Measurements from ENCODE around the gene TBC1D24. TPM values are rescaled to one million over a fixed set of nuclear protein-coding genes. Genes with fewer than 3 reads are reported as not detected.

Gene TBC1D24
- total and polyA plus RNA-seq, 9 of the 15 experiments (the other 6 are each of a cell fraction or from before 2014, with no cell fraction given) = 1.7 to 22.6 (median 7.2) TPM

DNA sequence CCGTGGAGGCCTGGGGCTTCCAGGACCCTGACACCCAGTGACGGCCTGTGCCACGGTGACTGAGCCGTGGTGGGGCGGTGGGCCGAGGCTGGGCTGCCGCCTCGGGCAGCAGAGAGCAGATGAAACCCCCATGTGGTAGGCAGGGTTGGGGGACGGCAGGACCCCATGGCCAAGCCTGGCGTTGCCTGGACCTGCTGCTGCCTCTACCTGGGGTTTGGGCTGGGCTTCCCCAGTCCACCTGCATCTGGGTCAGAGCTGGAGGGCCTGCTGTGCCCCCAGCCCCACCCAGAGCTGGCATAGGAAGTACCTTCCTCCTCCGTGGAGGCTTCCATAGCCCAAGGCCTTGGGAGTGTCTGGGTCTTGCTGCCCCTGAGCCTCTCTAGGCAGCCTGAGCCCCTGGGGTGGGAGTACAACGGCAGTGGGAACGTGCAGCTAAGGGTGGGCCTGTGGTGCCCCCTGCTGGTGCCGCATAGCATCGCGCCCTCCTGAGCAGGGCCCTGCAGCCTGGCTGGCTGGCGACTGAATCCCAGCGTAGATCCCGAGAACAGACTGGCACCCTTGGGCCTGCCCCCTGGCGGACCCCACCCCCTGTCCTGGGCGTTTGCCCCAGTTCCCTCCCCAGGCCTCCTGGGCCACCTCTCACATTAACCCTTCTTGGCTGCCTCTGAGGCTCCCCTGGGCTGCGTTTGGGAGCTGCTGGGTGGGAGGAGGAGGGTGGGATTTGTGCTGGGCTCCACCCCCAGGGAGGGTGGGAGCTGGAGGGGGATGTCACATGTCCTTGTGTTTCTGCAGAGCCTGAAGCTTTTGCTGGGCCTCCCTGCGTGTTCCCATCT is 26.2 kb downstream of the TBC1D24 start (continued):
- TF ChIP-seq ETV1 (tag; conservative IDR thresholded peaks at IDR 0.05; ENCODE audit: low read depth) (no peak), NR3C1 (CRISPR knock-in tag; IDR thresholded peaks at IDR 0.05) (no peak), ZNF146 (CRISPR knock-in tag; IDR thresholded peaks at IDR 0.05; ENCODE audit: unreplicated experiment) (no peak), KHSRP (IDR thresholded peaks at IDR 0.05) (no peak), PATZ1 (CRISPR knock-in tag; IDR thresholded peaks at IDR 0.05; ENCODE audit: borderline replicate concordance) (no peak), XRCC3 (IDR thresholded peaks at IDR 0.05) (no peak), ASH1L (IDR thresholded peaks at IDR 0.05; ENCODE audit: borderline replicate concordance, low read depth, partially characterized antibody) (no peak), OTX1 (CRISPR knock-in tag; IDR thresholded peaks at IDR 0.05) (no peak), ETV6 (IDR thresholded peaks at IDR 0.05; ENCODE audit: borderline replicate concordance in 1 of 2, low read depth in 2 of 2, low read length in 1 of 2) (no peak), ETV6 (CRISPR knock-in tag; IDR thresholded peaks at IDR 0.05; ENCODE audit: borderline replicate concordance) (no peak), NFXL1 (CRISPR knock-in tag; IDR thresholded peaks at IDR 0.05) (no peak), GTF2A2 (tag; IDR thresholded peaks at IDR 0.05) (no peak), NCOA4 (IDR thresholded peaks at IDR 0.05; ENCODE audit: partially characterized antibody) (no peak), KAT8 (IDR thresholded peaks at IDR 0.05; ENCODE audit: low read depth) (no peak), ZNF232 (CRISPR knock-in tag; IDR thresholded peaks at IDR 0.05) (no peak), ZNF12 (CRISPR knock-in tag; IDR thresholded peaks at IDR 0.05) (no peak), MED1 (CRISPR knock-in tag; IDR thresholded peaks at IDR 0.05; ENCODE audit: borderline replicate concordance) (no peak), HDGF (IDR thresholded peaks at IDR 0.05) (0 out of 2 replicates have a peak, but pooled peaks have one; percentile 84), MAFG (tag; conservative IDR thresholded peaks at IDR 0.05) (no peak), BRCA1 (IDR thresholded peaks at IDR 0.05) (no peak), BRCA1 (CRISPR knock-in tag; IDR thresholded peaks at IDR 0.05) (no peak), ZNF274 (IDR thresholded peaks at IDR 0.05; ENCODE audit: borderline replicate concordance, low read depth, low read length) (no peak), DACH1 (IDR thresholded peaks at IDR 0.05; ENCODE audit: partially characterized antibody) (no peak), ZNF699 (CRISPR knock-in tag; IDR thresholded peaks at IDR 0.05; ENCODE audit: insufficient replicate concordance) (no peak), KDM5B (IDR thresholded peaks at IDR 0.05; ENCODE audit: insufficient replicate concordance, low read depth, low read length) (no peak), MAZ (CRISPR knock-in tag; conservative IDR thresholded peaks at IDR 0.05 in 1 of 2, IDR thresholded peaks at IDR 0.05 in 1 of 2) (peak; percentile 47 to 72; a peak in 3 of 4 replicates)
- TF ChIP-seq, protein P1, sequence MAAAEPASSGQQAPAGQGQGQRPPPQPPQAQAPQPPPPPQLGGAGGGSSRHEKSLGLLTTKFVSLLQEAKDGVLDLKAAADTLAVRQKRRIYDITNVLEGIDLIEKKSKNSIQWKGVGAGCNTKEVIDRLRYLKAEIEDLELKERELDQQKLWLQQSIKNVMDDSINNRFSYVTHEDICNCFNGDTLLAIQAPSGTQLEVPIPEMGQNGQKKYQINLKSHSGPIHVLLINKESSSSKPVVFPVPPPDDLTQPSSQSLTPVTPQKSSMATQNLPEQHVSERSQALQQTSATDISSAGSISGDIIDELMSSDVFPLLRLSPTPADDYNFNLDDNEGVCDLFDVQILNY (CRISPR knock-in tag; IDR thresholded peaks at IDR 0.05) = no peak
